RKO (cell line): ENCODE measurements around the gene GHR.
A peak's percentile ranks its signal among the peaks of the same experiment; 100 is the strongest.
"Not testable (repeated sequence)": the region's sequence is repeated elsewhere in the genome, so short reads cannot be mapped to it uniquely, and the experiment has no call there.

Experiments used
- DNase-seq: peaks from one replicate; pipeline ENCODE4 v3.0.0-alpha.2; 2016; ENCODE audit warnings: low spot score

The GHR gene

DNA sequence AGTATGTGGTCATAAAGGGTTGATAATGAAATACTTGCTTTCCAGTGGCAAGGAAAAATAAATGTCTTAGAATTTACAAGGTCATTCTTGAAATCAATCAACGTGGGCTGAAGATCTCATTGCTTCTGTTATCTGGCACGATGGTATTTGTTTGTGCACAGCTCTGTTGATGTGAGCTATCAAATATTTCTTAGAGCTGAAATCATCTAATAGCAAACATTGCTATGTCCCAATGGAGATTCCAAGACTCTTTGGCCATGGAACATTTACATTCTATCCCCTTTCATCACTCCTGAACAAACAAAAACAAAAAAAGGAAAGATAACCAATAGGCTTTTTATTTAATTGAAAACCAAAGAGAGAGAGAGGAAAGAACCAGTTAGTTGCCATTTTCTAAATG is 221.9 kb downstream of the GHR start:
- DNase-seq, result no peak

DNA sequence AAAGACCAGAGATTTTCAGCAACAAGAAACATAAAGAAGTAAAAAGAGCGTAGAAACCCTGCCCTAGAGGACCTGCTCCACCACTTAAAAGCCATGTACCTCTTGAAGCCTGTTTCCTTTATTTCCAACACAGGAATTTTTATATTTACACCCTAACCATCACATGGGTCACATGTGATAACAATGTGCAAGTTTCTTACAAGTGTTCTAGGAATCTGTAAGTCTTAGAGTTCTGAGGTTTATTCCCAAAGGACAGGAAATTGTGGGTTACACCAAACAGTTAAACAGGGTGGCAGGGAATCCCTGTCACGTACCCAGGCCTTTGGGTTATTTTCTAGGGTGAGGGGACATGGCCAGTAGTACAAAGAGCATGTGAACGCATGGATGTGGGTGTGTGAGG is 224.8 kb downstream of the GHR start:
- no peak for DNase-seq

DNA sequence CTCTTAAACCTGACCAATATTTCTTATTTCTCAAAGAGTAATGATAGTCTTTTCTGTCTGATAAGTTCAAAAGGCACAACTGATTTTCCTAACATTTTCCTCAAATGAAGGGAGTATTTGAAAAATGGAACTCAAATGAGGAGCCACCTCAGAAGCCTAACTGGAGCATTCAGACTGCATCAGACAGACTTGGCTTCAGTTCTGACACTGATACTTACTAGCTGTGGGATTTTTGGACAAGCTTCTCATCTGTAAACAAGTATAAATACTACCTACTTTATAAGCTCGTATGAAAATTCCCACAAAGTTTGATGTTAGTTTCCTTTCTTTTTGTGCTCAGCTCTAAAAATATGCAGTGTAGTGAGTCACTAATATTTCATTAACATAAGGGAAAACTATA is 225.7 kb downstream of the GHR start:
- no peak for DNase-seq

DNA sequence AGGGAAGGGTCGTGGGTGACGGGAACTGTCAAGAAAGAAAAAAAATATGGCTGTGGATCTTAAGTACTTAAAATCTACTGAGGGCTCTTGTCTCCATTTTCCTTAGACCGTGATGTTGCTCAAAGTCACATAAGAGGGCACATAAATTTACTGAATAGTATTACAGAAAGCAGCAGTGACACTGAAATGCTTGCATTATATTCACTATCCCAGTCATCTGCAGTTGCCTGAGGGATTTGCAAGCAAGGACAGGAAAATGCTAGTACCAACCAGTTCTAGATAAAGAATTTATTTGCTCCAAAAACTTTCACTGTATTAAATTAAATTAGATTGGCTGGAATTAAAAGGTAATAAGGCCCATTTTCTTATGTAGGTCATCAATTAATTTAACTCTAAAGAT is 226.8 kb downstream of the GHR start:
- DNase-seq, result no peak

DNA sequence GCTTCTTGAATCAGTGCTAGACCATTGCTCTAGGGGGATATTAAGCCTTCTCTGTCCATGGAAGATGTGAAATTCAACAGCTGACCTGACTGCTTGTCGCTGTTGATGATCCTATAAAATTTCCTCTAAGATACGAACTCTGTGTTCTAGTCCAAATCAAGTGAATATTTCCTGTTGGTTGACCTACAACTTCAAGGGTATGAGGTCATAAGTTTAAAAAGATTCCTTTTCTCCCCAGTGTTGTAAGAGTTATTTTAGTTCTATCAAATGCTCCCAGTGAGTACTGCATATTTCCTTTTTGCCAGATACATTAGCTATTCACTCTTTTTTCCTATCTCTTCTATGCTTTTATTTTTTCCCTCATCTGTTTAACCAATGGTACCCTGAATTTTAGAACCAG is 230.5 kb downstream of the GHR start:
- DNase-seq, result no peak

DNA sequence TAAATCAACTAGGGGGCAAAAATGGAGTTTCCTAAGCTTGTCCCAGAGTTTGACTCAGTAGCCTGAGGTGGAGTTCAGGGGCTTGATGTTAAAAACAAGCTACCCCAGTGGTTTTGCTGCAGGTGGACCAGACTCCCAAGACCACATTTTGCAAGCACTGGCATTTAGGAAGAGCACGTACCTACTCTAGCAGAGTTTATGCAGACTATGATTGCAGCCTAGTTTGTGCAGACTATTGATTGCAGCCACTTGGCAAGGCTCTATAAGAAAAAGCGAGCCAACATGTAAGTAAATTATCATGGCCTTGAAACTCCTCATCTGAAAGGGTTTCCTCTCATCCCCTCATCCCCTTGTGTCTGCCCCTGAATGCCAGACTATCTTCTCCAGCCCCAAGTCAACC is 231.4 kb downstream of the GHR start:
- DNase-seq, result no peak

DNA sequence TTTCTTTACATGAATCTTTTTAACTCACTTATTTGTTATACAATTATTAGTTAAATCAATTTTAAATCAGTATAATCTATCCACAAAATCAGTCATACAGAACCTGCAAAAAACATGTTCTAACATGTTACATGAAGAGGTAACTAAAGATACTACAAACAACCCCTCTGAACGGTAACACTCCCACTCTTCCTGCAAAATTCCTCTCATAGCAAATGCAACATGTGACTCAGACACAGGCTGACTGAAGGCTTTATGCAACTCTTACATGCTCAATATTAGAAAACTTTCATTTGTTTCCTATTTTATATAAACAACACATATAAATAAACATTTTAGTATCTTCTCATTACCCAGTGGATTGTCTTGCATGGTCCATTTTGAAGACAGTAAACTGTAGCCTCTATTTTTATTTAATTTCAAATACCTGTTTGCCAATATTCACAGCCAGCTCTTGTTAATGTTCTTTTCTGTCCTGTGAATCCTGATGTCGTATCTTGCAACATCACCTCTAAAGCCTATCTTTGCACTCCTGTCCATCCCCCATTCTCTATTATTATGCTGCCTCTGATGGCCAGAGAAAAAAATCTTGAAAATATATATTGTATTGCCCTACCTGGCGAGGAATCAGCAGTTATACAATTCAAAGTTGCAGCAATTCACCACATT is 232.9 kb downstream of the GHR start:
- no peak for DNase-seq

DNA sequence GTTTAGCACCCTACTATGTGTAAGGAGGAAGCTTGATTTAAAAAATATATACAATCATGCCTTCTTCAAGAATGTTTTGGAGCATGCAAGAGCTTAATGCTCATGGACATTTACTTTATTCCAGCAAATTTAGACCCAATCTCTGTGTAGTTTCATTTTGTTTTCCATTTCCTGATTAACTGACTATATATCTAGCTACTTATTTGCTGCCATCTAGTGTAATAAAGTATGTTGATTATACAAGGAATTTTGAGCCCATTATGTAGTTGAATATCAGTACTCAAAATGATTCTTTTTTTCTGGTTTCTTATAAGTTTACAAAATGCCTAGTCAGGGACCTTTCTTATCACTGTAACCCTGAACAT is 233.4 kb downstream of the GHR start:
- peak; percentile 39 for DNase-seq

DNA sequence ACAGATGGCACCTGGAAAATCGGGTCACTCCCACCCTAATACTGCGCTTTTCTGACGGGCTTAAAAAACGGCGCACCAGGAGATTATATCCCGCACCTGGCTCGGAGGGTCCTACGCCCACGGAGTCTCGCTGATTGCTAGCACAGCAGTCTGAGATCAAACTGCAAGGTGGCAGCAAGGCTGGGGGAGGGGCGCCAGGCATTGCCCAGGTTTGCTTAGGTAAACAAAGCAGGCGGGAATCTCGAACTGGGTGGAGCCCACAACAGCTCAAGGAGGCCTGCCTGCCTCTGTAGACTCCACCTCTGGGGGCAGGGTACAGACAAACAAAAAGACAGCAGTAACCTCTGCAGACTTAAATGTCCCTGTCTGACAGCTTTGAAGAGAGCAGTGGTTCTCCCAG is 236.6 kb downstream of the GHR start:
- not testable (repeated sequence) for DNase-seq

DNA sequence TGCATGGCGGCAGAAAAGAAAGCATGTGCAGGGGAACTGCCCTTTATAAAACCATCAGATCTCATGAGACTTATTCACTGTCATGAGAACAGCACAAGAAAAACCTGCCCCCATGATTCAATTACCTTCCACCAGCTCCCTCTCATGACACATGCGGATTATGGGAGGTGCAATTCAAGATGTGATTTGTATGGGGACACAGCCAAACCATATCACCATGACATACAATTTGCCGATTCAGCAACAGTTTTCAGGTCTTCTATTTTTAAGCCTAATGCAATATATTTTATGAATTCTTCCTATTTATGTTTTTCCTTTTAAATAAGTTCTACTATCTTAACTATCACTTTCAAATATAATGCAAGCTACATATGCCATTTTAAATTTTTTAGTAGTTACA is 242.6 kb downstream of the GHR start:
- no peak for DNase-seq

DNA sequence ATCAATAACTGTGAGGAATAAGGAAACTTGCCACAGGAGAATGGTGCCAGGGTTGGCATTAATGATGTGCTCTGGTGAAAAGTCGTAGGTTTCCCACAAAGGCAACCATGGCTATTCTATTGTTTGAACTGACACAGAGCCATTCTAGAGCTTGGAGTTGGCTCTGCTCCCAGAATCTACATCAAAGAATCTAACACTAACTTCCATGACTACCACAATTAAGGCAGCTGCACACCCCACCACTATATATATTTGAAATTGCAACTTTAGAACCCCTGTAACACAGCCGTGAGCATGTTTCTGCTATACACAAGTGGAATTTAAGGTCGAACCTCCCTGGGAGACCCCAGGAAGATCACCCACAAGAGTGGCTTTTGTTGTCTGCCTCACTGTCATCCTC is 243.6 kb downstream of the GHR start:
- DNase-seq, result no peak

DNA sequence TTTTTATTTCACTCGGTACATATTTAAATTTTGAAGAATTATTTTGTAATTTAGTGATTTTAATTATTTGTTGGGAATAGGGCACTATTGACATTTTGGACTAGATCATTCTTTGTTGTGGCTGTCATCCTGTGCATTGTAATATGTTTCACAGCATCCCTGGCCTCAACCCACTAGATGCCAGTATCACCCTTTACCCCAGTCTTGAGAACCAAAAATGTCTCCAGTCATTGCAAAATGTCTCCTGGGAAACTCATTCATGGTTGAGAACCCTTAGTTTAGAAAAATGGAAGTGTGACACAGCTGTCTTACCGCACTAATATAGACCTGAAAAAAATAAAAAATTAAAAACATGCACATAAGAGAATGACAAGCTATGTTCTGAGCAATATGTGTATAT is 245.0 kb downstream of the GHR start:
- DNase-seq, result no peak

DNA sequence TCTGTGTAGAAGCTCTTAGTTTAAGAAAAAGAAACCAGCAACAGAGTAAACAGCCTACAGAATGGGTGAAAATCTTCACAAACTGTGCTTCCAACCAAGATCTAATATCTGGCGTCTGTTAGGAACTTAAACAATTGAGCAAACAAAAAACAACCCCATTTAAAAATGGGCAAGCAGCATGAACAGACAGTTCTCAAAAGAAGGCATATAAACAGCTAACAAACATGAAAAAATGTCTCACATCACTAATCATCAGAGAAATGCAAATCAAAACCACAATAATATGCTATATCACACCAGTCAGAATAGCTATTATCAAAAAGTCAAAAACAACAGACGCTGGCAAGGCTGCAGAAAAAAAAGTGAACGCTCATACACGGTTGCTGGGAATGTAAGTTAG is 249.7 kb downstream of the GHR start:
- DNase-seq, result no peak

DNA sequence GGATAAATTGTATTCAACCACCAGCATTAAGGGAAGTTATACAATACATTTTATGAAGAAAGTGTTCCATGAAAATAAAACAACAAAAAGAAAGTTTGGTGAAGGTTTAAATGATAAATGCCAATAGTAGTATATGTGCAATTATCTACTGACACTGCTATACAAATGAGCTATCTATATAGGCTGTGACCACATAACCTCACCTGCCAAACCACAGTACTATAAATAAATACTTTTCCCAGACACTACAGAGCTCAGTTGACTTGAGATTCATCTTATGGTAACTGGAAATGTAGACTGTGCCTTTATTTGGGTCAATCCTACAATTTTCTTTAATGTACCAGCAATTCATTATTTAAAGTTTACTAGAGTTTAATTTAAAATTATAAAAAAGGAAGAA is 252.4 kb downstream of the GHR start:
- no peak for DNase-seq

DNA sequence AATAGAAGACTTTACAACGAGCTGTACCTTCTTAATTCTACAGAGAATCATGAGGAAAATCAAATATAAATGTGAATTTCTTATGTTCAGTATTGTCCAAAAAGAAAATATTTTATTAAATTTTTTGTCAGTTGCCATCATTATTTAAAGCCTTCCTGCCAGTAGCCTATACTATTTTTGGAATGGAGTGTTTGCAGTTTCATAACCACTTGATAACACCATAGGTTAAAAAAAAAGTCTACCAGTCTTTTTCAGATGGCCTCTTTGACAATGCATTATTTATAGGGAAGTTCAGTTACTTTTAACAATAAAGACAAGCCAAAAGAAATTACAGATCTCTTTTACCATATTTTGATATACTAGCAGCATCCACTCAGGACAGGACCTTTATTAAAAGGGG is 253.1 kb downstream of the GHR start:
- DNase-seq, result no peak

DNA sequence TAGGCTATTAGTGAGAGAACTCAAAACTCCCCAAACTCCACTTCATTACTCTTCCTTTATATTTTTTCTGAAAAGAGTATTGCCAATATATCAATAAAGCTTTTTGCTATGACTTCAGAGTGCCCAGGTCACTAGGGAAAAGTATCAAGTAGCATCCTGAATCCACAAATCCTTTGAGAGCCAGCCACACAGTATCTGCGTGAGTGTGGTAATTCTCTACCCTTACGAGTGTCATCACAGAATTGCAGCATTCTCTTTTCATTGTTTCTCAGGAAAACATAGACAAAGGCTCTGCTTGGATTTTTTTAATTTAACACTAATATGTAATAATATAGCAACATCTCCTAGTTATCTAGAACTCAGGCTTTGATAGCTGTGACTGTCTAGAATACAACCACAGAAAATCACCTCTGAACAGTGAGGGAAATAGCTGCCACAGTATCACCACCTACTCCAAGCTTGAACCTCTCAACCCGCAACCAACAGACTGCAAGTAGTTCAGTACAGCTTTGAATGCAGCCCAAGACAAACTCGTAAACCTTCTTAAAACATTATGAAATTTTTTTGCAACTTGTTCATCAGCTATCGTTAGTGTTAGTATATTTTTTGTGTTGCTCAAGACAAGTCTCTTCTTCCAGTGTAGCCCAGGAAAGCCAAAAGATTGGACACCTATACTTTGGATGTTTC is 254.1 kb downstream of the GHR start:
- DNase-seq, result no peak

DNA sequence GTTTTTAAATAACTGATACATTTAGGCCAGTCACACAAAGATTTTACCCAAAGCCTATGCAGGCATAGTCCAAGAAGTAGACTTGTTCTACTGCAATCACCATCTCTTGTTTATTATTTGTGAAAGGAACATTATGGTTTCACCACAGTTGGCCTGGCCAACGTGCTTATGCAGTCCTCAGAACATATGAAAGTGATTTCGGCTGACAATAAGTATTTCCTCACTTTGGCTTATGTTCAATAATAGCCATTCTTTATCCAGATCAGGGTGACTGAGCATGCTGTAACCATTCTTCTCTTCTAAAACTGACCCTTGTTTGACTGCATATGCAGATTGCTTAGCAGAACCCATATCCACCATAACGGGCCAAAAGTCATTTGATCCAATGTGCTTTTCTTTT is 256.8 kb downstream of the GHR start:
- DNase-seq, result no peak

DNA sequence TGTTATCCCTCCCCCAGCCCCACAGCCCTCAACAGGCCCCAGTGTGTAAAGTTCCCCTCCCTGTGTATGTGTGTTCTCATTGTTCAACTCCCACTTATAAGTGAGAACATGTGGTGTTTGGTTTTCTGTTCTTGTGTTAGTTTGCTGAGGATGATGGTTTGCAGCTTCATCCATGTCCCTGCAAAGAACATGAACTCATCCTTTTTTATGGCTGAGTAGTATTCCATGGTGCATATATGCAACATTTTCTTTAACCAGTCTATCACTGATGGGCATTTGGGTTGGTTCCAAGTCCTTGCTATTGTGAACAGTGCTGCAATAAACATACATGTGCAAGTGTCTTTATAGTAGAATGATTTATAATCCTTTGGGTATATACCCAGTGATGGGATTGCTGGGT is 261.8 kb downstream of the GHR start:
- DNase-seq, result not testable (repeated sequence)

DNA sequence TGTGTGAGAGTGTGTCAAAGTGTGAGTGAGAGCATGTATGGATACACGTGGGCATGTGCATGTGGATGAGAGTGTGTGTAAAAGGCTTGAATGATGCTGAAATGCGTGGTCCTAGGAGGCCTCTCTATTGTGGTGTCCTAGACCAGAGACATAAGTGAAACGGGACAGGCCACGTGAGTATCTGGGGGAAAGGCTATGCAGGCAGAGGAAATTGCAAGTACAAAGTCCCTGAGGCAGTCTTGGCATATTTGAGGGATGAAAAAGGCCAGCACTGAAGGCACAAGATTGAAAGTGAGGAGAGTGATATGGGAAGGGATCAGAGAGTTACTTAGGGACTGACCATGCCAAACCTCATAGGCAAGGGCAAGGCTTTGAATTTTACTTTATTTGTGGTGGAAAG is 266.2 kb downstream of the GHR start:
- DNase-seq, result no peak

DNA sequence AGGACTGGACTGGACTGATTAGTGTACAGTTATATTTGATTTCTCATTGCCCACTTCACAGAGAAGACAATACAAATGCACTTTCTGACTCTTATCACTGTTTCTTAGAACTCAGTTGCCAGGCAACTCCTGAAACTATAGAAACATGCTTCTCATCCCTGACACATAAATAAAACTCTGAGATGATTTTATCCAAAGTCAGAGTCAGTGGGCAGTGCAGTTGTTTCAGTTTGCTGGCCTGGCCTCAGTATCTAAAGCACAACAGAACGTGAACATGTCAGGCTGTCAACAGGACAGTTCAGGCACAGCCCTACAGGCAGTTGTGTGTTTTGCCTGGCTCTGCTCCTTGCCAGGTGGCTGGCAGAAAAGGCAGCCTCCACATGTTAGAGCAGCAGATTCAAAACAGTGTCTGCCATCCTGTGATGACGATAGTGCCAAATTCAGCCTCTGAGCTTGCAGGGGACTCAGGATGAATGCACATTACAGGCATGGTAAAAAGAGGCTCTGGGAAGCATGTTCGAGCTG is 268.2 kb downstream of the GHR start:
- peak; percentile 12 for DNase-seq

DNA sequence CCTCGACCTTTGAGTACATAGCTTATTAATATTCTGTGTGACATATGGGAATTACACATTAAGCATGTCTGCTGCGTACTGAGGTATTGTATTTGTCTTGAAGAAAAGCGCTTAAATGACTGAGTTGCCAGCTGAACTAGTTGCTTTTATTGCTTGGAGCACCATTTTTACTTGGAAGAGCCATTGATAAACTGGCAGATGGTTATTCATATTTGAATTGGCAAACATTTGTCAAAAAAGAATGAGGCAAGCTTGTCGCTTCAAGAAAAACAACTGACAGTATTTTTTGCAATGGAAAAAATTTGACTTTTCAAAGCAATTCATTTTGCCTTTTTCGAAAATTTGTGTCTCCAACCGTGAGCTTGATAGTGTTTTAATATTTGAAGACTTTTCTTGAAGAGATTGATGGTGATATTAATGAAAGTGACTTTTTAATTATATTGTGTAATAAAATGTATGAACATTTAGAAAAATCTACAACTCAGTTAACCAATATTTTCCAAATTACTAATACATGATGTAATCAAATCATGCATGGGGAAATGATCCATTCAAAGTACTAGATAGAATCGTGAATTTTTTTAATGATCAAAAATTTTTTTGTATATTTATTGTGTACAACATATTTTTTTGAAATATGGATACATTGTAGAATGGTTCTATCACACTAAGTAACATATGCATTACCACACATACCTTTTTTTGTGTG is 278.3 kb downstream of the GHR start:
- DNase-seq, result no peak

DNA sequence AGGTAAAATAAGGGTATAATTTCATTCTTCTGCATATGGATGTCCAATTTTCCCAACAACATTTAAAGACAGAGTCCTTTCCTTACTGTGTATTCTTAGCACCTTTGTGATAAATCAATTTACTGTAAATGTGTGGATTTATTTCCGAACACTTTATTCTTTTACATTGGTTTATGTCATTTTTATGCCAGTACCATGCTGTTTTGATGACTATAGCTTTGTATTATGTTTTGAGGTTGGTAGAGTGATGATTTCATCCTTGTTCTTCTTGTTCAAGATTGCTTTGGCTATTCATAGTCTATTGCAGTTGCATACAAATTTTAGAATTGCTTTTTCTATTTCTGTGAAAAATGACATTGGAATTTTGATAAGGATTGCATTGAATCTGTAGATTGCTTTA is 280.0 kb downstream of the GHR start:
- DNase-seq, result no peak

DNA sequence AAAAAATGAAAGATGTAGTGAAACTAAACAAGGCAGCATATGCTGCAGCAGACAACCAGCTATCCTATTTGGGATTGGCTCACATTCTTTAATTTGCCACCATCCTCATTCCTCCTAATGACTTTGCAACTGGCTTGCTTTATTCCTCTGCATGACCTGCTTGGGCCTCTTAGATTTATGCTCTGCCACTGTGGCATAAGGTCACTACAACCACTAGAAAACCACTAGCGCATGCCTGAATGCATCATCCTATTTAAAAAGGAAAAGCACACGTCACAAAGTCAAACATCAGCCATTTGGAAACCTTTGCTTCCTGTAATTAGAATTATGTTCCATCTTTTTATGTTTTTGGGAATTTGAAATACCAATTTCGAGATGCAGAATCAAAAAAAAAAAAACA is 292.5 kb downstream of the GHR start:
- DNase-seq, result no peak
